ENCODE results near the gene COPA.
"Not testable (repeated sequence)": the region's sequence is repeated elsewhere in the genome, so short reads cannot be mapped to it uniquely, and the experiment has no call there.

COPA gene

DNA sequence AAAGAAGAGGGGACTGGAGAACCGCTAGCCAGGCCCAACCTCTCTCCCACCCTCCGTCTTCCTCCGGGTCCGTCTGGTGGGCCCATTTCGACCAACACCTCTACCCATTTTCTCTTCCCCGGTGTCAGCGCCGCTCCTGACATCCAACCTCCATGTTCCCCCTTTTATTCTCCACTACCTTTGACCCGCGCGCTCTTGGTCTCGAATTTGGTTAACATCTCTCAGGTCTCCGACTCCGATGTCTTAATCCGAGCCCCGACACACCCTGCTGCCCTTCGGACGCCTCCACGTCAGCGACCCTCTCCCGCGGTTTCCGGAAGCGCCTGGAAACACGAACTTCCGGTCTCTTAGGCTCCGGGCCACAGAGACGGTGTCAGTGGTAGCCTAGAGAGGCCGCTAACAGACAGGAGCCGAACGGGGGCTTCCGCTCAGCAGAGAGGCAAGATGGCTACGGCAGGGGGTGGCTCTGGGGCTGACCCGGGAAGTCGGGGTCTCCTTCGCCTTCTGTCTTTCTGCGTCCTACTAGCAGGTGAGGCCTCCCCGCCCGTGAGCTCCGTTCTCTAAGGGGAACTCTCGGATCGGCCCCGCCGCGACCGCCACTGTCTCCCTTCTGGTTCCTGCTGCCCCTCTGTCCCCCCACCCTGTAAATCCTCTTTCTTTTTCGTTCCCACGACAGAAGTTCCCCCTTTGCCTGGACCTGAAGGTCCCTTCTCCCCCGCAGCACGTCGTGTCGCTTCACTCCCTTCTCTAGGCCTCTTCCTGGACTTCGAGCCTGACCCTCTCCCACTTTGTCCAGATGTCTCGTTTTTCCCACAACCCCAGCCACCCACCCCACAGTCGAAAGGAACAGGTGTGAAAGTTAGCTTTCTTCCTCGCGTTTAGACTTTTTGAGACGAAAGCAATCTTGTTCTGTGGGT is at the start of gene COPA, which contains the start of gene NCSTN:
Gene COPA (minus strand): TSS at position 298 of the 917 bp plus-strand sequence. CDS start 80 bp downstream, at position 218.
Gene NCSTN (plus strand): TSS at position 431 of the 917 bp plus-strand sequence. CDS start 14 bp downstream, at position 445.
- peak within 1 kb of the TSS; percentile 98 for H3K27ac ChIP-seq (ENCODE audit: low read length)
- H3K36me3 ChIP-seq (ENCODE audit: control insufficient read depth in 1 of 2, insufficient read depth in 2 of 2, low read length in 2 of 2) = peaks cover 24 to 46% of the 10 kb centered on the region in 2 donors
- no peaks in the 10 kb centered on the region for H3K9me3 ChIP-seq (ENCODE audit: control insufficient read depth in 1 of 2, low read length in 2 of 2)
- H3K27me3 ChIP-seq (ENCODE audit: low read depth, low read length) = no peaks in the 10 kb centered on the region
- peak within 1 kb of the TSS; percentile 97 to 100 for H3K4me3 ChIP-seq (ENCODE audit: low read depth in 1 of 2, low read length in 2 of 2)
- H3K4me1 ChIP-seq (ENCODE audit: control insufficient read depth in 1 of 2, insufficient read depth in 2 of 2, low read length in 2 of 2) = peaks cover 13 to 36% of the 10 kb centered on the region in 2 donors

DNA sequence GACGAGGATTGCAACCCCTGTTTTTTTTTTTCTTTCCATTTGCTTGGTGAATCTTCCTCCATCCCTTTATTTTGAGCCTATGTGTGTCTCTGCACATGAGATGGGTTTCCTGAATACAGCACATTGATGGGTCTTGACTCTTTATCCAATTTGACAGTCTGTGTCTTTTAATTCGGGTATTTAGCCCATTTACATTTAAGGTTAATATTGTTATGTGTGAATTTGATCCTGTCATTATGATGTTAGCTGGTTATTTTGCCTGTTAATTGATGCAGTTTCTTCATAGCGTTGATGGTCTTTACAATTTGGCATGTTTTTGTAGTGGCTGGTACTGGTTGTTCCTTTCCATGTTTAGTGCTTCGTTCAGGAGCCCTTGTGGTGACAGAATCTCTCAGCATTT is 45.4 kb upstream of the COPA start:
- H3K36me3 ChIP-seq (ENCODE audit: control insufficient read depth in 1 of 2, insufficient read depth in 2 of 2, low read length in 2 of 2); H3K4me3 ChIP-seq (ENCODE audit: low read depth in 1 of 2, low read length in 2 of 2); H3K9me3 ChIP-seq (ENCODE audit: control insufficient read depth in 1 of 2, low read length in 2 of 2); H3K4me1 ChIP-seq (ENCODE audit: control insufficient read depth in 1 of 2, insufficient read depth in 2 of 2, low read length in 2 of 2); H3K27me3 ChIP-seq (ENCODE audit: low read depth, low read length); H3K27ac ChIP-seq (ENCODE audit: low read length): not testable (repeated sequence)

DNA sequence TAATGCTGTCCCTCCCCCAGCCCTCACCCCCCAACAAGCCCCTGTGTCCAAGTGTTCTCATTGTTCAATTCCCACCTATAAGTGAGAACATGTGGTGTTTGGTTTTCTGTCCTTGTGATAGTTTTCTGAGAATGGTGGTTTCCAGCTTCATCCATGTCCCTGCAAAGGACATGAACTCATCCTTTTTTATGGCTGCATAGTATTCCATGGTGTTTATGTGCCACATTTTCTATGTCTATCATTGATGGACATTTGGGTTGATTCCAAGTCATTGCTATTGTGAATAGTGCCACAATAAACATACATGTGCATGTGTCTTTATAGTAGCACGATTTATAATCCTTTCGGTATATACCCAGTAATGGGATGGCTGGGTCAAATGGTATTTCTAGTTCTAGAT is 41.8 kb upstream of the COPA start:
- H3K27ac ChIP-seq (ENCODE audit: low read length); H3K36me3 ChIP-seq (ENCODE audit: control insufficient read depth in 1 of 2, insufficient read depth in 2 of 2, low read length in 2 of 2): not testable (repeated sequence)

DNA sequence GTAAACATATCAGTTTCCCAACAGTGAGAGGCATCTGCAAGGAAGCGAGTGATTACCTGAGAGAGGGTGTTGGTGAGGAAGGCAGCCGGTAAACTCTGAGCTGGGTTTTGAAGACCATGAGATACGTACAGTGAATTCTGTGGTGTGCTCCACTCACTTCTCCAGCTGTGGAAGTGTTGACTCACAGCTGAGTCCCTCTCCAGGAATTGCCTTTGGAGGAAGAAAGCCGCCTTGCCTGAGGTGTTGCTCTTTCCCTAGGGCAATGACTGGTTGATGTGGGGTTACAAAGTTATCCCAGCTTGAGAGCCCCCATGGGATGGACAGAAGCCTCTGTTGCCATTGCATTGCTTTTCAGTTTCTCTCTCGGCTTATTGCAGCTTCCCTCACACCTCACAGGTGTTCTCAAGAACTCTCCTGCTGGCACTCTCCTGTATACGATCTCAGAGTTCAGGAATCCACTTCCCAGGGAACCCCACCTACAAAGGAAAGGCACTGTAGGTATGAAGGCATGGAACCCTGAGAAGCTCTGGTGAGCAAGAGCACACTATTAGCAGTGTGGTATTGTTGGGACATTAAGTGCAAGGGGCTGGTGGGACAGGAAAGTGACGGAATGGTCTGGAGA is 34.6 kb upstream of the COPA start:
- Histone ChIP-seq H3K36me3 (ENCODE audit: control insufficient read depth in 1 of 2, insufficient read depth in 2 of 2, low read length in 2 of 2) (no peaks in the 10 kb centered on the region), H3K4me3 (ENCODE audit: low read depth in 1 of 2, low read length in 2 of 2) (no peak overlapping the region), H3K27ac (ENCODE audit: low read length) (no peak overlapping the region), H3K4me1 (ENCODE audit: control insufficient read depth in 1 of 2, insufficient read depth in 2 of 2, low read length in 2 of 2) (peaks cover 5 to 18% of the 10 kb centered on the region in 2 donors), H3K9me3 (ENCODE audit: control insufficient read depth in 1 of 2, low read length in 2 of 2) (no peaks in the 10 kb centered on the region), H3K27me3 (ENCODE audit: low read depth, low read length) (no peaks in the 10 kb centered on the region)

More for the DNA sequence above, 41.8 kb upstream of the COPA start:
- not testable (repeated sequence) for H3K4me1 ChIP-seq (ENCODE audit: control insufficient read depth in 1 of 2, insufficient read depth in 2 of 2, low read length in 2 of 2); H3K27me3 ChIP-seq (ENCODE audit: low read depth, low read length); H3K4me3 ChIP-seq (ENCODE audit: low read depth in 1 of 2, low read length in 2 of 2); H3K9me3 ChIP-seq (ENCODE audit: control insufficient read depth in 1 of 2, low read length in 2 of 2)

DNA sequence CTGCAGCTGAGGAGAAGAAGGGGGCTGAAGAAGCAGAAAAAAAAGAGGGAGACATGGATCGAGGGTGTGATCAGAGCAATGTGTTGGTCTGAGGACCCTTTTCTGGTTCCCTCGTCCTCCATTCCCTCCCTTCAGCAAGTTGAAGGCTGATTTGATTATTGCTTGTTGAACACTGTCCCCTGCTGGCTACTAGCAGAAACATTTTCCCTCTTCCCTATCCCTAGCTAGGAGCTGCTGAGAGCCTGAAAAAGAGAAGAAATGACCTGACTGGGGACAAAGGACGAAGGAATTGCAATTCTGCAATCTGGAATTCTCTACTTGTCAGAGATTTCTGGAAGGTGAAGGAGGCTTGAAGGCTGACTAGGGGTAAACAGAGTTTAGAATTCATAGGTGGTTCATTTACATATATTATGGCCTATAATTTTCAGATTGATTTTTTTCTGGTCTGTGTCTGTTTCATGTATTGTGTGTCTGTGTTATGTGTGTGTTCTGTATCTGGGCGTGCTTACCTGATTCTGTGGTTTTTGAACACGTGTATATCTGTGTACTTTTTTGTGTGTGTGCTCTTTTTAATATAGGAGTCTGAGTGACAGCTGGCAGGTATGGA is 33.6 kb upstream of the COPA start:
- Histone ChIP-seq H3K9me3 (ENCODE audit: control insufficient read depth in 1 of 2, low read length in 2 of 2) (no peaks in the 10 kb centered on the region), H3K36me3 (ENCODE audit: control insufficient read depth in 1 of 2, insufficient read depth in 2 of 2, low read length in 2 of 2) (no peaks in the 10 kb centered on the region), H3K4me1 (ENCODE audit: control insufficient read depth in 1 of 2, insufficient read depth in 2 of 2, low read length in 2 of 2) (peaks cover 5 to 18% of the 10 kb centered on the region in 2 donors), H3K27ac (ENCODE audit: low read length) (no peak overlapping the region), H3K27me3 (ENCODE audit: low read depth, low read length) (no peaks in the 10 kb centered on the region), H3K4me3 (ENCODE audit: low read depth in 1 of 2, low read length in 2 of 2) (no peak overlapping the region)

DNA sequence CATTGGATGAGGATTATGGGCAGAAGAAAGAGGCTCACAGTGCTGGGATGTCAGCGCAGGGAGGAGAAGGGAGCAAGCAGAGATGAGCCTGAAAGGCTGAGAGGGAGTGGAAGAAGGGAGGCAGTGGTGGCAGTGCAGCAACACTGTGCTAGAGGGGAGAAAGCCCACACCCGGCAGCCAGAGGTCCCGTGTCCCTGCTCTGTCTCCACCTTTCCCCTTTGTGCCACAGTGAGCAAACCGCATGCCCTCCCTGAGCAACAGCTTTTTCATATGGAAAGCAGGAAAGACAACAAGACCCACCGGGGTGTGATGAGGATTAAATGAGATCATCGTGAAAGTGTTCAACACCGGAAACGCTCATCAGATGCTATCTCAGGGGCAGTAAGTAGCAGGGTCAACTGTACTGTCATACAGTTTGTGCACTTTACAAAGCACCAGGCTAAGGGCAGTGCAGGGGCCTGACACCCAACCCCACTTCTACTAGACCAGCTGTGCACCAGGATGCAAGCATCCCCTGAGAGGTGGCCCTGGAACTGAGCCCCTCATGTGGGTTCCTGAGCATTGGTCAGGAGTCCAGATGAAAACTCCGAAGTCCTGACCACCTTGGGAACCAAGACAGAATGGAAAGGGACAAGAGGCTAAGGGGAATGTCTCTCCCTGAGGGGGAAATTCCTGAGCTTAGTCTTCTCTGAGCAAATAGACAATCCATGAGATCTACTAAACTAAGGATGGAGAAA is 32.9 kb upstream of the COPA start:
- Histone ChIP-seq H3K4me1 (ENCODE audit: control insufficient read depth in 1 of 2, insufficient read depth in 2 of 2, low read length in 2 of 2) (peaks cover 5 to 18% of the 10 kb centered on the region in 2 donors), H3K27me3 (ENCODE audit: low read depth, low read length) (no peaks in the 10 kb centered on the region), H3K27ac (ENCODE audit: low read length) (peak overlapping the region; percentile 42), H3K9me3 (ENCODE audit: control insufficient read depth in 1 of 2, low read length in 2 of 2) (no peaks in the 10 kb centered on the region), H3K36me3 (ENCODE audit: control insufficient read depth in 1 of 2, insufficient read depth in 2 of 2, low read length in 2 of 2) (no peaks in the 10 kb centered on the region), H3K4me3 (ENCODE audit: low read depth in 1 of 2, low read length in 2 of 2) (no peak overlapping the region)

DNA sequence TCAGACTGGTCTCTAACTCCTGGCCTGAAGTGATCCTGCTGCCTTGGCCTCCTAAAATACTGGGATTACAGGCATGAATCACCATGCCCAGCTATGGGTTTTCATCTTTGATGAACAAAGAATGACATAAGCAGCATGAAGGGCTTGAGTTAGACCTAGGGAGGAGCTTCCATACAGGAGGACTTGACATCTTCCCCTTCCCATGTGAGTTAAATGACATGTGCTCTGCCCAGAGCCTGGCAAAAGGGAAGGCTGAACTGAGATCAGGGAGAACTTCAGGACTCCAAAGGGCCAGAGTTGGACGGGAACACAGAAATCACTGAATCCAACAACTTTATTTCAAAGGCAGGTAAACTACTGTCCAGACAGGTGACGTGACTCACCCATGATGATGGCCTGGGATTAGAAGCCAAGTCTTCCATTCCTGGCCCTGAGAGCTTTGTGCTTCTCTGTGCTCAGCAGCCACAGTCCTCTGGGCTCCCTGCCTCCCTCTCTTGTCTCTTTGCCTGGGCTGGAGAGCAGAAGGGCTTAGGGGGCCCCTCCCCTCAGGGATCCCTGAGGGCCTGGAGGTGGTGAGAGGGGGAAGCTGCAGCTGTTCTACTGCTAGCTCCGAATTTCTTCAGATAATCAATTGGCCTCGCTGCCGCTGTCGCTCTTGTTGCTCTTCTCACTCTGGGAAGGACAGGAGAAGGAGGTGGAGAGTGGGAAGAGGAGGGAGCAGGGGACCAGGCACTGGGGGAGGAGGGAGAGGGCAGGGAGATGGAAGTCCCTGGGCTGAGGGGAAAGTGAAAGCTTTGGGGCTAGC is 31.5 kb upstream of the COPA start:
- Histone ChIP-seq H3K27me3 (ENCODE audit: low read depth, low read length) (no peaks in the 10 kb centered on the region), H3K4me3 (ENCODE audit: low read depth in 1 of 2, low read length in 2 of 2) (peak overlapping the region in 1 of 2 donors; percentile 13), H3K4me1 (ENCODE audit: control insufficient read depth in 1 of 2, insufficient read depth in 2 of 2, low read length in 2 of 2) (peaks cover 5 to 18% of the 10 kb centered on the region in 2 donors), H3K27ac (ENCODE audit: low read length) (peak overlapping the region; percentile 20), H3K36me3 (ENCODE audit: control insufficient read depth in 1 of 2, insufficient read depth in 2 of 2, low read length in 2 of 2) (no peaks in the 10 kb centered on the region), H3K9me3 (ENCODE audit: control insufficient read depth in 1 of 2, low read length in 2 of 2) (no peaks in the 10 kb centered on the region)

DNA sequence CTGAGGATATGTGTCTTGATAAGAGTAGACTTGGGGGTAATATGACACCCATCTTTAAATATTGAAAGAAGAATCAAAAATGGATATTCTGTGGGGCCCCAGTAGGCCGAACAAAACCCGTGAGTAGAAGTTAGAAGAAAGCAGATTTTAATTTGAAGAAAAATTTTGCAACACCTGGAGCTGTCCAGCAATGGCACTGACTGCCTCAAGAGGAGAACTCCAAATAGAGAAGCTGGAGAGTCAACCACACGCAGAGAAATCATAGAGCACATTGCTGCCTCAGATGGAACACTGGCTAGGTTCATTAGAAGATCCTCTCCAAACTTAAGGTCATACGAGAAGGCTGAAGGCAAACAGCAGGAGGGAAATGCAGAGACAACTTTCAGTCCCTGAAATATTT is 30.6 kb upstream of the COPA start:
- peaks cover 5 to 18% of the 10 kb centered on the region in 2 donors for H3K4me1 ChIP-seq (ENCODE audit: control insufficient read depth in 1 of 2, insufficient read depth in 2 of 2, low read length in 2 of 2)
- no peaks in the 10 kb centered on the region for H3K36me3 ChIP-seq (ENCODE audit: control insufficient read depth in 1 of 2, insufficient read depth in 2 of 2, low read length in 2 of 2)
- H3K27me3 ChIP-seq (ENCODE audit: low read depth, low read length) = no peaks in the 10 kb centered on the region
- H3K27ac ChIP-seq (ENCODE audit: low read length) = no peak overlapping the region
- no peaks in the 10 kb centered on the region for H3K9me3 ChIP-seq (ENCODE audit: control insufficient read depth in 1 of 2, low read length in 2 of 2)
- H3K4me3 ChIP-seq (ENCODE audit: low read depth in 1 of 2, low read length in 2 of 2) = no peak overlapping the region

DNA sequence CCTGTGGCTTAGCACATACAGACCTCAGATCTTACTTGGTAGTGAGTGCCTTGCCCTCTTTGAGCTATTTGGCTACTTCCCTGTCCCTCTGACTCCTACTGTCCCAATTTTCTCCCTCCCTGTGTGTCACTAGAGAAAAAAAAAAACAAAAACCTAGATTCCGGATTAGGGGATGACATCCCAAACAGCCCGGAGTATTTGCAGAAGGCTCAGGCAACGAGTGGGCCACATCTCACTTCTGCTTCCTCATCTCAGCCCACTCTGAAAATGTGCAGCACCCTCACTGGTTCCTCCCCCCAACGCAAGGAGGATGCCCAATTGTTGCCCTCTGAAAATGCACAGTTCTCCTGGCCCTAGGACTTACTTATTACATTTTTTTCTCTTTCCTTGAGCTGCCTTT is 28.7 kb upstream of the COPA start:
- no peaks in the 10 kb centered on the region for H3K27me3 ChIP-seq (ENCODE audit: low read depth, low read length)
- H3K27ac ChIP-seq (ENCODE audit: low read length) = no peak overlapping the region
- H3K4me1 ChIP-seq (ENCODE audit: control insufficient read depth in 1 of 2, insufficient read depth in 2 of 2, low read length in 2 of 2) = peaks cover 5 to 18% of the 10 kb centered on the region in 2 donors
- no peak overlapping the region for H3K4me3 ChIP-seq (ENCODE audit: low read depth in 1 of 2, low read length in 2 of 2)
- no peaks in the 10 kb centered on the region for H3K36me3 ChIP-seq (ENCODE audit: control insufficient read depth in 1 of 2, insufficient read depth in 2 of 2, low read length in 2 of 2)
- H3K9me3 ChIP-seq (ENCODE audit: control insufficient read depth in 1 of 2, low read length in 2 of 2) = no peaks in the 10 kb centered on the region

DNA sequence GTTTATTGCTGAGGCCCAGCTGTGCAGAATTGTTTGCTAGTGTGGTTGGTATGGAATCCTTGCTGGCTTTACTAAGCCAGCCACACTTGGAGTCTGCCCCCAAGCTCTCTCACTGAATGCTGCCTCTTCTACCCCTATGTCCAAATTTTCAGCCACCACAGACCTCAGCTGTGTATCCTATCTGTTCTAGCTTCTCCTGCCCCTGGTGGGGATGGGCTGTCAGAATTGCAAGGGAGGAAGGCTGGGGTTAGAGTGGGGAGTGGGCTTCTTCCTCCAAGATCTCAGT is 28.2 kb upstream of the COPA start:
- Histone ChIP-seq H3K4me3 (ENCODE audit: low read depth in 1 of 2, low read length in 2 of 2) (no peak overlapping the region), H3K36me3 (ENCODE audit: control insufficient read depth in 1 of 2, insufficient read depth in 2 of 2, low read length in 2 of 2) (no peaks in the 10 kb centered on the region), H3K9me3 (ENCODE audit: control insufficient read depth in 1 of 2, low read length in 2 of 2) (no peaks in the 10 kb centered on the region), H3K27me3 (ENCODE audit: low read depth, low read length) (no peaks in the 10 kb centered on the region), H3K4me1 (ENCODE audit: control insufficient read depth in 1 of 2, insufficient read depth in 2 of 2, low read length in 2 of 2) (peaks cover 4 to 15% of the 10 kb centered on the region in 2 donors), H3K27ac (ENCODE audit: low read length) (no peak overlapping the region)

Data from muscle layer of duodenum (tissue), 2 donors.